Choroid plexus epithelial cell (primary cell): ENCODE measurements around the gene PLEKHA1.

ENCODE experiments used
- DNase-seq: peaks from one replicate; pipeline ENCODE4 v3.0.0-alpha.2; 2010; ENCODE audit warnings: low read depth
- H3K4me3 ChIP-seq: 2 replicates; pipeline ENCODE4 v1.5.1; 2011; ENCODE audit warnings: low read depth, mild to moderate bottlenecking, control low read depth, low read length, moderate library complexity
- TF ChIP-seq, protein P1 (sequence below): conservative IDR thresholded peaks from 2 replicates; pipeline ENCODE4 v1.5.1; 2011; ENCODE audit warnings: low read depth, mild to moderate bottlenecking, control low read depth, inconsistent platforms, low read length, moderate library complexity

The PLEKHA1 gene

DNA sequence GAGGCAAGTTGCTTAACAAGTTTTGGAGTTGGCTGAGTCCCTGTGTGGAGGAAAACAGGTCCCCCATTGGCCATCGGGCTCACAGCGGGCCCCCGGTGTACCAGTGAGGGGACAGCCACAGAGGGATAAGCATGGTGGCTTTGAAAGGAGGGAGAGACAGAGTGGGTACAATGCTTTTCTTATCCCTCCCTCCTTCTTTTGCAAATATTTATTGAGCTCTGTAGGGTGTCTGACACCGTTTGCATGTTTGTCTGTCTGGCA, 89.7 kb downstream of the PLEKHA1 start:
- TF ChIP-seq, protein P1, sequence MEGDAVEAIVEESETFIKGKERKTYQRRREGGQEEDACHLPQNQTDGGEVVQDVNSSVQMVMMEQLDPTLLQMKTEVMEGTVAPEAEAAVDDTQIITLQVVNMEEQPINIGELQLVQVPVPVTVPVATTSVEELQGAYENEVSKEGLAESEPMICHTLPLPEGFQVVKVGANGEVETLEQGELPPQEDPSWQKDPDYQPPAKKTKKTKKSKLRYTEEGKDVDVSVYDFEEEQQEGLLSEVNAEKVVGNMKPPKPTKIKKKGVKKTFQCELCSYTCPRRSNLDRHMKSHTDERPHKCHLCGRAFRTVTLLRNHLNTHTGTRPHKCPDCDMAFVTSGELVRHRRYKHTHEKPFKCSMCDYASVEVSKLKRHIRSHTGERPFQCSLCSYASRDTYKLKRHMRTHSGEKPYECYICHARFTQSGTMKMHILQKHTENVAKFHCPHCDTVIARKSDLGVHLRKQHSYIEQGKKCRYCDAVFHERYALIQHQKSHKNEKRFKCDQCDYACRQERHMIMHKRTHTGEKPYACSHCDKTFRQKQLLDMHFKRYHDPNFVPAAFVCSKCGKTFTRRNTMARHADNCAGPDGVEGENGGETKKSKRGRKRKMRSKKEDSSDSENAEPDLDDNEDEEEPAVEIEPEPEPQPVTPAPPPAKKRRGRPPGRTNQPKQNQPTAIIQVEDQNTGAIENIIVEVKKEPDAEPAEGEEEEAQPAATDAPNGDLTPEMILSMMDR: no peak
- DNase-seq: no peak
- H3K4me3 ChIP-seq: peak overlapping the region; percentile 4

DNA sequence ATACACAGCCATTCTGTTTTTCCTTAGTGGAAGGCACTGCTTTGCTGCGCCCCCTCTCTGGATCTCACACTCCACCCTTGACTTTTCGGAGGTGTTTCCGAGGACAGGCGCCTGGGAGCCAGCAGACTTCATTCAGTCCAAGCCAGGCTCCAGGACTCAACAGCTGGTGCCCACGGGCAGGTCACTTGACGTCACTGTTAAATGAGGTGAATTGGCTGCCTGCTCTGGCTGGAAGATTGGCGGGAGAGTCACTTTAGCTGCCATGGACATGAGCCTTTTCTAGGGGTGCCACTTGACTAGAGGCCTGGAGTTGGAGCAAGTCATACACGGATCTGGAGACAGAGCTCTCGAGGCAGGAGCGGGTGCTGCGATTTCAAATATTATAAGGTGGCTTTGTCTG, 90.1 kb downstream of the PLEKHA1 start:
- TF ChIP-seq, protein P1: no peak
- no peak overlapping the region for H3K4me3 ChIP-seq
- DNase-seq: no peak

DNA sequence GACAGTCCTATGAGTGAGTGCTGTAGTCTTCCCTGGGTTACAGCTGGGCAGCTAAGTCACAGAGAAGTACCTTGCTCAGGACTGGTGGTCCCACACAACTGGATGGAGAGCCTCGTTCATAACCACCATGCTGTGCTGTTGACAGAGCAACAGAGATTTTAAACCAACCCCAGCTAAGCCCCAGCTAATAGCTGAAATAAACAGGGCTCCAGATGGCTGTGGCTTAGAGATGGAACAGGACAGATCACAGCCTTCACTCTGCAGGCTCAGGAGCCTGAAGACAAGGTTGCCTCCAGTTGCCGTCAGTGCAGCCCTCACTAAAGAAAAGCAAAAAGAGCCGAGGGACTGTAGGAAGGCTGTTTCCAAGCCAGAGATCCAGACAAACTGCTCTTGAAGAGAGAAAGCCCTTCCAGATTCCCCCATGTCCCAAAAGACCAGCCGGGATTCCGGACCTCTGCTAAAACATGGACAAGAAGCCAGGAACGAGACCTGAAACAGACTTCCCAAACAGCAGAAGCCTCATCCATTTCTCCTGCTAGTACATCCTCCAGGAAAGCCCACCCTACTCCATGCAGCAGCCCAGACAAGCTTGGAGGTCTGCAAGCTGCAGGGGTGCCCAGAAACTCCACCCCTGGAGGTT, 91.0 kb downstream of the PLEKHA1 start:
- TF ChIP-seq, protein P1: no peak

DNA sequence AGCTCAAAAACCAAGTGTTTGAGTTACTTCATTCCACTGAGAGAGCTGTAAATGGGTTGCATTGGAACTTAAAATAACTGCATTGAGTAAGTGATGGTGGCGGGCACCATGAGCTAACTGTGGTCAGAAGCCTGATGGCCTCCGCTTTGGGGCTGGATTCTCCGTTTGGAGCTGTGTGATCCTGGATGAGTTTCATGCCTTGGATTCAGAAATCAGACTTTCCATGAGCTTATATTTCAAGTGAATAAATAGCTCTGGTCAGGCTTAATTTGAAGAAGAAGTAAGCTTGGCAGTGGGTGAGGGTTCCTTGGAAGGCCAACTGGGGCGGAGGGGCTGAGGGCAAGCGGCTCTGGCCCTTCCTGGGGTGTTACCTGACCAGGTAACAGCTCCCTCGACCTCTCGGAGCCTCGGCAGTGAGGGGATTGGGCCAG, 92.5 kb downstream of the PLEKHA1 start:
- TF ChIP-seq, protein P1: no peak
- H3K4me3 ChIP-seq: no peak overlapping the region
- DNase-seq: no peak

More for the DNA sequence above, 91.0 kb downstream of the PLEKHA1 start:
- DNase-seq: no peak
- no peak overlapping the region for H3K4me3 ChIP-seq

DNA sequence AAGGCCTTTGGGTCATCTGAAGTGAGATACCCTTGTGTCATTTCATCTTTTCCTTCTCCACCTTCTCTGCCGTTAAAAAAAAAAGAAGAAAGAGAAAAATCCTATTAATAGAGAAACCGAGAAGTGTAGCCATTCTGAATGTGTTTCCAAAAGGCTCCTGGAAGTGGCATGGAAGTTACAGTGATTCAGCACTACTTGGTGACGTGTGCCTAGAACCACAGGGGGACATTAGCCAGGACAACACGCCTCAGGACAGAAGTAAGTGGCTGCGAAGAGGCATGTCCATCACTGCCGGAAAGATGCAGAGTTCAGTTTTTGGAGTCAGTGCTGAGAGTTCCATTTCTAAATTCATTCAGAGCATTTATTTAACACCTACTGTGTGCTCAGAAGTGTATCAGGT, 93.2 kb downstream of the PLEKHA1 start:
- DNase-seq: no peak
- H3K4me3 ChIP-seq: no peak overlapping the region
- TF ChIP-seq, protein P1: no peak

DNA sequence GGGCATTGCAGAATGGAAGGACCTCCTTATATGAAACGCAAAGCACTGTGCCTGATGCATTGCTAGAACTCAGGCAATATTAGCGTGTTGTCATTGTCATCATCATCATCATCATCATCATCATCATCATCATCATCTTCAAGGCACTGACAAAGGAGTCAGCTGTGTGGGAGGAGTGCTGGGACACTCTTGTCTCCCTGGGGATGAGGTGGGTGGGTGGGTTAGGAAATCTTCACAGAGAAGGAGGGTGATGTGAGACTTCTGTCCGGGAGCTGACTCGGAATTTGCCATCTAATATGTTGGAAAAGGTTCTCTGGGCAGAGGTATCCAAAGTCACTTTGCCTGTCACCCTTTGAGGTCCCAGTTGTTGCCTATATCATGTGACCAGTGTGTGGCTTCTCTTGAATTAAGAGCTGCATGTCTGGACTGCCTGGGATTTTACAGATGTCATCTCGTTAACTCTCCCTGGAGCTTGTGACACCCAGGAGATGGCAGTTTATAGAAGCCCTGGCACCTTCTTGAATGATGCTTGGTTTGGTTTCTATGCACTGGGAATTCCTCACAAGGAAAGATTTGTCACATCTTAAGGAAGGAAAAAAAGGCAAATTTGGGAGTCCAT, 93.9 kb downstream of the PLEKHA1 start:
- TF ChIP-seq, protein P1: no peak
- DNase-seq: no peak
- no peak overlapping the region for H3K4me3 ChIP-seq

DNA sequence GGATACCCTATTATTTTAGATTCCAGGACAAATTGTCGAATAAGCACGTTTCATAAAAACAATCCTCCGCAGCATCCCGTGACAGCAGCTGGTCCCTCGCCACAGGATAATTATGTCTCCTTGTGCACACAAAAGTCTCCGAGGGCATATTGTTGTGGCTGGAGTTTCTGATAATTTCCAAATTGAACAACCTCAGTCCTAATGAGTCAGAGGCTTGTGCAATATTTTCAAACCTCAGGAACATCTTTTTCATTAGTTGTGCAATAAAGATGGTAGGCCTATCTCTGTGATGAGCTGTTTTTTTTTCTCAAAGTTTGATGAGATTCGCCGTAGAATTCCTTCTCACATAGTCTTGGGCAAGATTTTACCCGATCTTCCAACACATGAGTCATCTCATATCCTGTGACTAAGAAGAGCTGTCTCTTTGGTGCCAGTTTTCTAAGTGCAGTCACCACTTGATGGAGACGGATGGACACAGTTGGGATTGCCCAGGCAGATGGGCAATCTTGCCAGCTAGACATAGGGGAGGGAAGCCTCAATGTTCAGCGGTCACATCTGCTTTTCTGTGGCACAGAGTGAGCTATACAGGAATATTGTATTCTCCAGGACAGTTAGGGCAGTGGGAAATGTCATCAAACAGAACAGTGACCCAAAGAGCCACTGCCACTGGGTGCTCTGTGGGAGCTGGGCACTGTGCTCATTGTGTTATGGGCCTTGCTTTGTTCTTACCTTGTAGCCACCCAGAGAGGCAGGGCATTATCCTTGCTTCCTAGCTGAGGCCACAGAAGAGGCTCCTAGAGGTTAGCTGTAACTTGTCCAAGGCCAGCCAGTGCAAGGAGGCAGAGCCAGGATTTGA, 94.6 kb downstream of the PLEKHA1 start:
- no peak overlapping the region for H3K4me3 ChIP-seq
- peak; percentile 97 for DNase-seq
- TF ChIP-seq, protein P1: no peak
